ENCODE data around the gene MCAT.
A peak's percentile ranks its signal among the peaks of the same experiment; 100 is the strongest.
"Not testable (repeated sequence)": the region's sequence is repeated elsewhere in the genome, so short reads cannot be mapped to it uniquely, and the experiment has no call there.

Gene MCAT

DNA sequence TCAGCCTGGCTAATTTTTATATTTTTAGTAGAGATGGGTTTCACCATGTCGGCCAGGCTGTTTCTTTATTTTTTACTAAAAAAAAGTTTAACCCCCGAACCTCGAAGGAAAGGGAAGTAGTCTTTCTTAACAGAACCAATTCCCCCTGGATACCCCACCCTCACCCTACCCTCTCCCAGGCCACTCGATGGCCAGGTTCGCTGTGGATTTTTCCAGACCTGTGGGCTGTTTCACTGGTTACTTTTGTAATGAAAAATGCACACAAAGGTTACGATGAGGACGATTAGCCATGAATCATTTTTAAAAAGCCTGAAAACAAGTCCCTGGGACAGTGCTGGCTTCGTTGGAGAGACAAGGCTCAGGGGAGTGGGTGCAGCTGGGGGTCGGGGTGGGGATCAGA is 10.7 kb upstream of the MCAT start:
- no peak for DNase-seq (ENCODE audit: low read depth, low spot score)
- no peak overlapping the region for H3K27ac ChIP-seq
- TF ChIP-seq POLR2AphosphoS5 (IDR thresholded peaks at IDR 0.05; ENCODE audit: borderline replicate concordance, low read depth, low read length) (no peak), EZH2 (IDR thresholded peaks at IDR 0.05) (no peak), FOXP2 (optimal IDR thresholded peaks at IDR 0.05; ENCODE audit: control extremely low read depth, extremely low read length, insufficient read depth) (no peak)
- no peak overlapping the region for H3K4me3 ChIP-seq
- H3K36me3 ChIP-seq (ENCODE audit: insufficient read depth, low read length), result no peaks in the 10 kb centered on the region; the same call in 1 of the 2 replicates
- H3K9me3 ChIP-seq (ENCODE audit: low read depth, low read length), result no peaks in the 10 kb centered on the region
- no peak overlapping the region for H3K9ac ChIP-seq (ENCODE audit: insufficient read length)

- Histone ChIP-seq H3K4me3 (peak overlapping the region; percentile 94), H3K9ac (ENCODE audit: insufficient read length) (peak overlapping the region; percentile 86), H3K27ac (peak overlapping the region; percentile 80), H3K9me3 (ENCODE audit: low read depth, low read length) (no peaks in the 10 kb centered on the region), H3K36me3 (ENCODE audit: insufficient read depth, low read length) (no peaks in the 10 kb centered on the region; the same call in 1 of the 2 replicates)
- TF ChIP-seq POLR2AphosphoS5 (IDR thresholded peaks at IDR 0.05; ENCODE audit: borderline replicate concordance, low read depth, low read length), result no peak
- TF ChIP-seq FOXP2 (optimal IDR thresholded peaks at IDR 0.05; ENCODE audit: control extremely low read depth, extremely low read length, insufficient read depth), result no peak
- TF ChIP-seq EZH2 (IDR thresholded peaks at IDR 0.05), result no peak
- DNase-seq (ENCODE audit: low read depth, low spot score), result no peak
These were observed 9.3 kb upstream of the MCAT start for GRCh38 chr22:43152357-43153071.

DNA sequence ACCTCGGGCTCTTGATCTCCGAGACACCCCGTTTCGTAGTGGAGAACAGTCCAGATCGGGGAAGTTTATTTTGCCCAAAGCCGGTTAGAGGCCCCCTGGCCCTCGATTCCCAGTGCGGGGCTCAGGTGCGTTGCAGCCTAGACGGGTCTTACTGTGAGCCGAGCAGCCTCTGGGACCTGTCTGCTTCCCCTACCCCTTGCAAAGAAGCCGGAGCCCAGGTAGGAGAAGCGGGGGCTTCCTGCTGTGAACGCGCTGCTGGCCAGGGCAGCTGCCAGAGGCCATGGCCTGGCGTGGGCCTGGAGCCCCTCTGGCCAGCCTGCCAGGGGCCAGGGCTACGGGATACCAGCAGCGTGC is 8.8 kb upstream of the MCAT start:
- TF ChIP-seq FOXP2 (optimal IDR thresholded peaks at IDR 0.05; ENCODE audit: control extremely low read depth, extremely low read length, insufficient read depth), result no peak
- TF ChIP-seq POLR2AphosphoS5 (IDR thresholded peaks at IDR 0.05; ENCODE audit: borderline replicate concordance, low read depth, low read length), result no peak
- TF ChIP-seq EZH2 (IDR thresholded peaks at IDR 0.05), result no peak
- DNase-seq (ENCODE audit: low read depth, low spot score), result no peak
- no peaks in the 10 kb centered on the region for H3K9me3 ChIP-seq (ENCODE audit: low read depth, low read length)
- H3K36me3 ChIP-seq (ENCODE audit: insufficient read depth, low read length), result no peaks in the 10 kb centered on the region; the same call in 1 of the 2 replicates
- peak overlapping the region; percentile 80 for H3K27ac ChIP-seq
- peak overlapping the region; percentile 86 for H3K9ac ChIP-seq (ENCODE audit: insufficient read length)
- peak overlapping the region; percentile 94 for H3K4me3 ChIP-seq

GRCh38 chr22:43151251-43152002 is 8.2 kb upstream of the MCAT start, which contains the start of gene TSPO:
Gene TSPO, plus strand, starts transcription at chr22:43151559. Its CDS starts 7,680 bp downstream, at chr22:43159239.
- TF ChIP-seq FOXP2 (optimal IDR thresholded peaks at IDR 0.05; ENCODE audit: control extremely low read depth, extremely low read length, insufficient read depth) (no peak), EZH2 (IDR thresholded peaks at IDR 0.05) (no peak), POLR2AphosphoS5 (IDR thresholded peaks at IDR 0.05; ENCODE audit: borderline replicate concordance, low read depth, low read length) (peak; percentile 56; the same call in 1 of the 2 replicates)
- no peaks in the 10 kb centered on the region; the same call in 1 of the 2 replicates for H3K36me3 ChIP-seq (ENCODE audit: insufficient read depth, low read length)
- H3K9me3 ChIP-seq (ENCODE audit: low read depth, low read length), result no peaks in the 10 kb centered on the region
- peak within 1 kb of the TSS; percentile 94 for H3K4me3 ChIP-seq
- H3K27ac ChIP-seq, result peak within 1 kb of the TSS; percentile 80
- no peak for DNase-seq (ENCODE audit: low read depth, low spot score)
- H3K9ac ChIP-seq (ENCODE audit: insufficient read length), result peak within 1 kb of the TSS; percentile 86

DNA sequence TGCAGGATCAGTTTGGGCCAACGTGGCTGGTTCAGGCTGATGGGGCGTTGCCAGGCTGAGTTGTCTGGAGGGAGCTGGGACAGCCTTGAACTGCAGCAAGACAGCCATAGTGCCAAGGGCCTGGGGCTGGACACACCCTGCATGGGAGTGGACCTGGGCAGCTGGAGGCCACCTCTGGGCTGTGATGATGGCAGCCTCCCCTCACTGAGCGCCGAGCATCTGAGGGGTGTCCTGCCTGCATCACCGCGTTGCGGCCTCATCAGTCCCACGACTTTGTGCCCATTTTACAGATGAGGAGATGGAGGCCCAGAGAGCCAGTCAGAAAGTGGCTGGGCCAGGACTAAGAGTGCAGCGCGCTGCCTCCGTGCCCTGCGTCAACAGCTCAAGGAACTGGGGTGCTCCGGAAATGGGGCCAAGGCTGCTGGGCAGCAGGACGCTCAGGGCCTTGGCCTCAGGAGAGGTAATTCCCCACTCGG is 7.6 kb upstream of the MCAT start:
- no peak overlapping the region for H3K9ac ChIP-seq (ENCODE audit: insufficient read length)
- no peak overlapping the region for H3K27ac ChIP-seq
- DNase-seq (ENCODE audit: low read depth, low spot score), result no peak
- peak overlapping the region; percentile 94 for H3K4me3 ChIP-seq
- H3K36me3 ChIP-seq (ENCODE audit: insufficient read depth, low read length), result no peaks in the 10 kb centered on the region; the same call in 1 of the 2 replicates
- H3K9me3 ChIP-seq (ENCODE audit: low read depth, low read length), result no peaks in the 10 kb centered on the region
- TF ChIP-seq FOXP2 (optimal IDR thresholded peaks at IDR 0.05; ENCODE audit: control extremely low read depth, extremely low read length, insufficient read depth), result no peak
- no peak for TF ChIP-seq EZH2 (IDR thresholded peaks at IDR 0.05)
- no peak for TF ChIP-seq POLR2AphosphoS5 (IDR thresholded peaks at IDR 0.05; ENCODE audit: borderline replicate concordance, low read depth, low read length)

GRCh38 chr22:43148581-43148980 is 5.4 kb upstream of the MCAT start:
- Histone ChIP-seq H3K4me3 (no peak overlapping the region), H3K9ac (ENCODE audit: insufficient read length) (no peak overlapping the region), H3K9me3 (ENCODE audit: low read depth, low read length) (no peaks in the 10 kb centered on the region), H3K36me3 (ENCODE audit: insufficient read depth, low read length) (no peaks in the 10 kb centered on the region), H3K27ac (no peak overlapping the region)
- no peak for DNase-seq (ENCODE audit: low read depth, low spot score)
- TF ChIP-seq FOXP2 (optimal IDR thresholded peaks at IDR 0.05; ENCODE audit: control extremely low read depth, extremely low read length, insufficient read depth) (no peak), EZH2 (IDR thresholded peaks at IDR 0.05) (no peak), POLR2AphosphoS5 (IDR thresholded peaks at IDR 0.05; ENCODE audit: borderline replicate concordance, low read depth, low read length) (no peak)

- no peak overlapping the region for H3K9ac ChIP-seq (ENCODE audit: insufficient read length)
- H3K4me3 ChIP-seq, result no peak overlapping the region
- H3K36me3 ChIP-seq (ENCODE audit: insufficient read depth, low read length), result no peaks in the 10 kb centered on the region
- no peak for DNase-seq (ENCODE audit: low read depth, low spot score)
- no peak for TF ChIP-seq POLR2AphosphoS5 (IDR thresholded peaks at IDR 0.05; ENCODE audit: borderline replicate concordance, low read depth, low read length)
- TF ChIP-seq EZH2 (IDR thresholded peaks at IDR 0.05), result no peak
- TF ChIP-seq FOXP2 (optimal IDR thresholded peaks at IDR 0.05; ENCODE audit: control extremely low read depth, extremely low read length, insufficient read depth), result no peak
- H3K9me3 ChIP-seq (ENCODE audit: low read depth, low read length), result no peaks in the 10 kb centered on the region
- H3K27ac ChIP-seq, result no peak overlapping the region
These were observed 4.6 kb upstream of the MCAT start for GRCh38 chr22:43147821-43148220.

GRCh38 chr22:43146332-43146731 is 3.1 kb upstream of the MCAT start:
- not testable (repeated sequence) for H3K9ac ChIP-seq (ENCODE audit: insufficient read length); H3K4me3 ChIP-seq; DNase-seq (ENCODE audit: low read depth, low spot score); H3K27ac ChIP-seq; H3K36me3 ChIP-seq (ENCODE audit: insufficient read depth, low read length); H3K9me3 ChIP-seq (ENCODE audit: low read depth, low read length)

DNA sequence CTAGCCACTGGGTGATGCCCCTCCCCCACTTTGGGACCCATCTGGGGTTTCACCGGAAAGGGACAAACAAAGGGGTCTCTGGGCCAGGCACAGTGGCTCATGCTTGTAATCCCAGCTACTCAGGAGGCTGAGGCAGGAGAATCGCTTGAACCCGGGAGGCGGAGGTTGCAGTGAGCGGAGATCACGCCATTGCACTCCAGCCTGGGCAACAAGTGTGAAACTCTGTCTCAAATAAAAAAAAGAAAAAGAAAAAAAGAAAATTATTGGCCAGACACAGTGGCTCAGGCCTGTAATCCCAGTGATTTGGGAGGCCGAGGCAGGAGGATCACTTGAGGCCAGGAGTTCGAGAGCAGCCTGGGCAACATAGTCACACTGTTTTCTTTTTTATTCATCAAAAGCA is 2.2 kb upstream of the MCAT start:
- not testable (repeated sequence) for H3K9ac ChIP-seq (ENCODE audit: insufficient read length); H3K9me3 ChIP-seq (ENCODE audit: low read depth, low read length); H3K27ac ChIP-seq; DNase-seq (ENCODE audit: low read depth, low spot score); H3K4me3 ChIP-seq
- peaks cover 10% of the 10 kb centered on the region; the same call in 1 of the 2 replicates for H3K36me3 ChIP-seq (ENCODE audit: insufficient read depth, low read length)
